ENCODE results near the gene ZNF598.
A peak's percentile ranks its signal among the peaks of the same experiment; 100 is the strongest.

The ZNF598 gene

GRCh38 chr16:2007081-2007836 lies 2.4 kb downstream of the ZNF598 start:
- DNase-seq (ENCODE audit: low read depth) = no peak
- in situ Hi-C loops (cut with HindIII; ENCODE audit: low sequenced_read_pairs) = no loop called here
- H3K4me3 ChIP-seq (ENCODE audit: low read depth, low read length) = peak overlapping the region; percentile 64
- no peak for TF ChIP-seq CTCF (IDR thresholded peaks at IDR 0.05; ENCODE audit: low read depth, low read length, missing control alignments)

- H3K4me3 ChIP-seq (ENCODE audit: low read depth, low read length) = no peak overlapping the region
- DNase-seq (ENCODE audit: low read depth) = no peak
- no peak for TF ChIP-seq CTCF (IDR thresholded peaks at IDR 0.05; ENCODE audit: low read depth, low read length, missing control alignments)
- in situ Hi-C loops (cut with HindIII; ENCODE audit: low sequenced_read_pairs) = no loop called here
Measured at GRCh38 chr16:2006317-2006716, 3.3 kb downstream of the ZNF598 start.

- no peak for TF ChIP-seq CTCF (IDR thresholded peaks at IDR 0.05; ENCODE audit: low read depth, low read length, missing control alignments)
- no peak overlapping the region for H3K4me3 ChIP-seq (ENCODE audit: low read depth, low read length)
- no peak for DNase-seq (ENCODE audit: low read depth)
- in situ Hi-C loops (cut with HindIII; ENCODE audit: low sequenced_read_pairs) = no loop called here
Measured at GRCh38 chr16:2005646-2006045, 4.0 kb downstream of the ZNF598 start.

GRCh38 chr16:2004795-2005517 lies 4.7 kb downstream of the ZNF598 start:
- H3K4me3 ChIP-seq (ENCODE audit: low read depth, low read length) = no peak overlapping the region
- in situ Hi-C loops (cut with HindIII; ENCODE audit: low sequenced_read_pairs) = no loop called here
- DNase-seq (ENCODE audit: low read depth) = no peak
- TF ChIP-seq CTCF (IDR thresholded peaks at IDR 0.05; ENCODE audit: low read depth, low read length, missing control alignments) = no peak

GRCh38 chr16:2003827-2004641 lies 5.6 kb downstream of the ZNF598 start:
- peak; percentile 43 for DNase-seq (ENCODE audit: low read depth)
- peak overlapping the region; percentile 19 for H3K4me3 ChIP-seq (ENCODE audit: low read depth, low read length)
- TF ChIP-seq CTCF (IDR thresholded peaks at IDR 0.05; ENCODE audit: low read depth, low read length, missing control alignments) = peak; percentile 97
- in situ Hi-C loops (cut with HindIII; ENCODE audit: low sequenced_read_pairs) = no loop called here

- H3K4me3 ChIP-seq (ENCODE audit: low read depth, low read length) = no peak overlapping the region
- TF ChIP-seq CTCF (IDR thresholded peaks at IDR 0.05; ENCODE audit: low read depth, low read length, missing control alignments) = no peak
- no peak for DNase-seq (ENCODE audit: low read depth)
- in situ Hi-C loops (cut with HindIII; ENCODE audit: low sequenced_read_pairs) = no loop called here
Measured at GRCh38 chr16:2003231-2003826, 6.3 kb downstream of the ZNF598 start.

Measured in astrocyte of the cerebellum (primary cell).